ENCODE results near the gene ARID3B. TPM values are rescaled to one million over a fixed set of nuclear protein-coding genes. Genes with fewer than 3 reads are reported as not detected.
"Not testable (repeated sequence)": the region's sequence is repeated elsewhere in the genome, so short reads cannot be mapped to it uniquely, and the experiment has no call there.

ARID3B gene
- polyA plus RNA-seq, 2 of the 4 experiments (the other 2 are of a cell fraction), result 2.3 TPM

- TF ChIP-seq MAFK (IDR thresholded peaks at IDR 0.05; ENCODE audit: partially characterized antibody) (no peak), TFCP2L1 (CRISPR knock-in tag; IDR thresholded peaks at IDR 0.05) (no peak), RFX5 (IDR thresholded peaks at IDR 0.05) (no peak), ZSCAN20 (CRISPR knock-in tag; IDR thresholded peaks at IDR 0.05) (no peak), CHD2 (IDR thresholded peaks at IDR 0.05; ENCODE audit: low read length, partially characterized antibody) (no peak)
- TF ChIP-seq, protein P1, sequence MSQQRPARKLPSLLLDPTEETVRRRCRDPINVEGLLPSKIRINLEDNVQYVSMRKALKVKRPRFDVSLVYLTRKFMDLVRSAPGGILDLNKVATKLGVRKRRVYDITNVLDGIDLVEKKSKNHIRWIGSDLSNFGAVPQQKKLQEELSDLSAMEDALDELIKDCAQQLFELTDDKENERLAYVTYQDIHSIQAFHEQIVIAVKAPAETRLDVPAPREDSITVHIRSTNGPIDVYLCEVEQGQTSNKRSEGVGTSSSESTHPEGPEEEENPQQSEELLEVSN (IDR thresholded peaks at IDR 0.05; ENCODE audit: borderline replicate concordance, low read depth), result no peak
Observed at GRCh38 chr15:74506515-74506840, 34.5 kb upstream of the ARID3B start (continued).

DNA sequence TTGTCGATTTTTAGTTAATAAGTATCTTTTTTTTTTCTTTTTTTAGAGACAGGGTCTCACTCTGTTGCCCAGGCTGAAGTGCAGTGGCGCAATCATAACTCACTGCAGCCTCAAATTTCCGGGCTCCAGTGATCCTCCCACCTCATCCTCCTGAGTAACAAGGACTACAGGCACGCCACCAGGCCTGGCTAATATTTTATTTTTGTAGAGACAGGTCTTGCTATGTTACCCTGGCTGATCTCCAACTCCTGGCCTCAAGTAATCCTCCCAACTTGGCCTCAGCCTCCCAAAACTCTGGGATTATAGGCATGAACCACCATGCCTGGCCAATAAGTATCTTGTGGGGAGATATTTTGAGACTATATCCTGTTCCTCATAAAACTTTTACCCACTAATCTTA is 29.4 kb upstream of the ARID3B start:
- ChIA-PET POLR2A (no interaction called here), CTCF (no interaction called here)
- TF ChIP-seq MAFK (IDR thresholded peaks at IDR 0.05; ENCODE audit: partially characterized antibody), result no peak
- TF ChIP-seq SMC3 (IDR thresholded peaks at IDR 0.05), result no peak
- TF ChIP-seq KDM1A (IDR thresholded peaks at IDR 0.05; ENCODE audit: low read depth), result no peak
- TF ChIP-seq POLR2A (IDR thresholded peaks at IDR 0.05; ENCODE audit: low read length), result no peak
- TF ChIP-seq, protein P2, sequence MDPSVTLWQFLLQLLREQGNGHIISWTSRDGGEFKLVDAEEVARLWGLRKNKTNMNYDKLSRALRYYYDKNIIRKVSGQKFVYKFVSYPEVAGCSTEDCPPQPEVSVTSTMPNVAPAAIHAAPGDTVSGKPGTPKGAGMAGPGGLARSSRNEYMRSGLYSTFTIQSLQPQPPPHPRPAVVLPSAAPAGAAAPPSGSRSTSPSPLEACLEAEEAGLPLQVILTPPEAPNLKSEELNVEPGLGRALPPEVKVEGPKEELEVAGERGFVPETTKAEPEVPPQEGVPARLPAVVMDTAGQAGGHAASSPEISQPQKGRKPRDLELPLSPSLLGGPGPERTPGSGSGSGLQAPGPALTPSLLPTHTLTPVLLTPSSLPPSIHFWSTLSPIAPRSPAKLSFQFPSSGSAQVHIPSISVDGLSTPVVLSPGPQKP (IDR thresholded peaks at IDR 0.05; ENCODE audit: low read depth, low read length), result no peak
- TF ChIP-seq POLR2AphosphoS2 (conservative IDR thresholded peaks at IDR 0.05; ENCODE audit: low read length), result no peak
- no peak for TF ChIP-seq EHMT2 (IDR thresholded peaks at IDR 0.05; ENCODE audit: low read depth)
- TF ChIP-seq JUN (IDR thresholded peaks at IDR 0.05), result no peak
- no peak for TF ChIP-seq RCOR1 (IDR thresholded peaks at IDR 0.05; ENCODE audit: low read depth, low read length)
- TF ChIP-seq NR3C1 (IDR thresholded peaks at IDR 0.05), result no peak
- TF ChIP-seq MAZ (IDR thresholded peaks at IDR 0.05; ENCODE audit: borderline replicate concordance, low read depth, low read length), result no peak
- no peak for TF ChIP-seq SREBF2 (IDR thresholded peaks at IDR 0.05)
- H3K4me1 ChIP-seq, result no peaks in the 10 kb centered on the region
- H3K9me3 ChIP-seq, result no peaks in the 10 kb centered on the region
- no peak overlapping the region for H3K4me2 ChIP-seq
- DNase-seq (ENCODE audit: low read depth in 1 of 2, low spot score in 1 of 2), result no peak
- ATAC-seq, result no peak
- WGBS (ENCODE audit: missing lambda C conversion rate), result 46% methylated on average over 4 of the region's 4 CpGs
- H3K27ac ChIP-seq, result no peak overlapping the region
- FAIRE-seq, result no peak
- no peak overlapping the region for H3K4me3 ChIP-seq

DNA sequence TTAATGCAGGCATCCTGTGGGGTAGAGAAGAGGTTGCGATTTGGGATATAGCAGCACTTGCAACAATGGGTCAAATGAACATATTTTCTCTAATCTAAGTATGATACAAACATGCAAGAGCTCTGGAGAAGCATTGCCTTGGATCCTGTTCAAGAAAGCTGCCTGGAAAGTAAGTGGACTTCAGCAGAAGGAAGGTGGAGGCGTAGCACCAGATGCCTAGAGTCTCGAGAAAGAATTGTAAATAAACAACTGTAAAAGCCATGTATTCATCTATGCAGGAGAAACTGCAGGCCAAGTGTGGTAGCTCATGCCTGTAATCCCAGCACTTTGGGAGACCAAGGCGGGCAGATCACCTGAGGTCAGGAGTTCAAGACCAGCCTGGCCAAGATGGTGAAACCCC is 27.0 kb upstream of the ARID3B start:
- ATAC-seq; H3K9me3 ChIP-seq; H3K4me1 ChIP-seq; H3K4me3 ChIP-seq; POLR2A ChIA-PET; DNase-seq (ENCODE audit: low read depth in 1 of 2, low spot score in 1 of 2); FAIRE-seq; H3K27ac ChIP-seq; H3K4me2 ChIP-seq: not testable (repeated sequence)
- CTCF ChIA-PET, result interaction anchor here (0.7 kb wide), 1 partner anchor 120 kb away, joined by 3 read pairs; no protein-coding TSS in a partner anchor
- whole genome bisulfite sequencing (ENCODE audit: missing lambda C conversion rate), result 83% methylated on average over 4 of the region's 4 CpGs

- FAIRE-seq, result no peak
- no peak overlapping the region for H3K27ac ChIP-seq
- no peak overlapping the region for H3K4me2 ChIP-seq
- no peak for ATAC-seq
- ChIA-PET POLR2A (no interaction called here), CTCF (no interaction called here)
- no peak overlapping the region for H3K4me3 ChIP-seq
- TF ChIP-seq BCL3 (IDR thresholded peaks at IDR 0.05), result no peak
- H3K9me3 ChIP-seq, result no peaks in the 10 kb centered on the region
- H3K4me1 ChIP-seq, result no peaks in the 10 kb centered on the region
- no peak for DNase-seq (ENCODE audit: low read depth in 1 of 2, low spot score in 1 of 2)
Observed at GRCh38 chr15:74517096-74517495, 23.9 kb upstream of the ARID3B start.

GRCh38 chr15:74519311-74519710 is 21.7 kb upstream of the ARID3B start:
- Histone ChIP-seq H3K27ac (no peak overlapping the region), H3K4me3 (no peak overlapping the region), H3K4me1 (peaks cover 3% of the 10 kb centered on the region; the same call in 1 of the 3 replicates), H3K4me2 (no peak overlapping the region), H3K9me3 (no peaks in the 10 kb centered on the region)
- TF ChIP-seq NFE2L2 (conservative IDR thresholded peaks at IDR 0.05; ENCODE audit: low read length) (no peak), FOSL2 (IDR thresholded peaks at IDR 0.05) (no peak), FOSL2 (CRISPR knock-in tag; IDR thresholded peaks at IDR 0.05) (peak; percentile 29; the same call in 1 of the 2 replicates)
- DNase-seq (ENCODE audit: low read depth in 1 of 2, low spot score in 1 of 2), result no peak
- CTCF ChIA-PET, result no interaction called here
- ATAC-seq, result no peak
- POLR2A ChIA-PET, result no interaction called here
- FAIRE-seq, result no peak
- 68% methylated on average over 4 of the region's 4 CpGs for WGBS (ENCODE audit: missing lambda C conversion rate)

Data from A549 (cell line).